DMS 273 treated with DMSO at 0.1 percent for 48 hours (cell line): ENCODE measurements around the gene SLC12A8.

ENCODE experiments used
- DNase-seq: peaks from one replicate; lab custom pipeline; 2025; lab: John Stamatoyannopoulos, UW

SLC12A8 gene

GRCh38 chr3:125137358-125138033, 75.1 kb downstream of the SLC12A8 start:
- DNase-seq = no peak

GRCh38 chr3:125136966-125137357, 75.6 kb downstream of the SLC12A8 start:
- DNase-seq = no peak

GRCh38 chr3:125136515-125136914, 76.0 kb downstream of the SLC12A8 start:
- DNase-seq = no peak

DNA sequence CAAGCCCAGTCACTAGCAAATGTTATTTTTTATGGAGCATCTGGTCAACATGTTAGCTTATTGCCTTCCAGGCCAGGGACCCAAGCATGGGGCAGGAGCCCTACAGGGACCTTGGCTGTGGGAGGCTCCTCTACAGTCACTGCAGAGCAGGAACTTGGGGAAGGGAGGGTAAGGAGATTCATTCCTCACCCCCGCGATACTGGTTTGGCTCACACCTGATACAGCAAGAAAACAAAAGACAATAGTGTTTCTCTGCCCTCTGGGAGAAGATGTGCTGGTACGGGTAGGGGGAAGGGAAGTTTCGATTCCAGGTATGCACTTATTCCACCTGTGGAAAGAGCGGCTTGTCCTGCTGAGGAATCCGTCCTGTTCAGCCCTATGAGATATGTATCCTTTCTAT, 77.6 kb downstream of the SLC12A8 start:
- DNase-seq = no peak

DNA sequence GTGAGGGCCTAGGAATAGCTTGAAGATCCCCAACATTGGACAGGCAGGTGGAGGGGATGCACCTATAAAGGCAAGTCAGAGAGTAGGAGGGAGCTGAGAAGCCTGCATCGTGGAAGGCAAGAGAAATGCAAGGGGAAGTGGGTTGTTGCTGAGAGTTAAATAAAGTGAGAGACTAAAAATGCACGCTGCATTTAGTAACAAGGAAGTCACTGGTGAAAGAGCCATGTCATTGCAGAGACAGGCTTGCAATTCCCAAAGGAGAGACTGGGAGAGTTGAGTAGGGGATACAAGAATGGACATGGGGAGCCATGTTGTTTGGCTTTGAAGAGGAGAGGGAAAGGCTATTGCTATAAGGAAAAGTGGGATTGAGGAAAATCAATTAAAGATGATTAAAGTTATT, 79.7 kb downstream of the SLC12A8 start:
- no peak for DNase-seq

GRCh38 chr3:125129512-125129997, 83.0 kb downstream of the SLC12A8 start:
- DNase-seq = peak; percentile 78

GRCh38 chr3:125128861-125129501, 83.6 kb downstream of the SLC12A8 start:
- no peak for DNase-seq

DNA sequence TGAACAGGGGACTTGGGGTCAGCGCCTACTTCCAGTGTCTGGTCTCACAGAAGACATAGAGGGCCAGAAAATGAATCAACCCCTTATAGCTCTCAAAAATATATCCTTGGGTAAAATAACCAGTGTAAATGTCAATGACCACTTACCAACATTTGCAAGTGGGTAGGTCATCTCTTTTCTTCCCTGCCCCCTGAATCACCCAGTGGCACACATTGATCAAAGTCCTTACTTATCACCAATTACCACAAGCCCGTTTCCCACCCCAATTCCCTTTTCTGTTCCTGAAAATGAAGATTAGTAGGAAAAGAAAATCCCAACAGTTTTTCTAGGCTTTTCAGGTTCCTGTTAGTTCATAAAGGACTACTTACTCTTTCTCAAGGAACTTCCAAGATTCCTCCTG, 86.2 kb downstream of the SLC12A8 start:
- DNase-seq = no peak

GRCh38 chr3:125125821-125126245, 86.7 kb downstream of the SLC12A8 start:
- no peak for DNase-seq

DNA sequence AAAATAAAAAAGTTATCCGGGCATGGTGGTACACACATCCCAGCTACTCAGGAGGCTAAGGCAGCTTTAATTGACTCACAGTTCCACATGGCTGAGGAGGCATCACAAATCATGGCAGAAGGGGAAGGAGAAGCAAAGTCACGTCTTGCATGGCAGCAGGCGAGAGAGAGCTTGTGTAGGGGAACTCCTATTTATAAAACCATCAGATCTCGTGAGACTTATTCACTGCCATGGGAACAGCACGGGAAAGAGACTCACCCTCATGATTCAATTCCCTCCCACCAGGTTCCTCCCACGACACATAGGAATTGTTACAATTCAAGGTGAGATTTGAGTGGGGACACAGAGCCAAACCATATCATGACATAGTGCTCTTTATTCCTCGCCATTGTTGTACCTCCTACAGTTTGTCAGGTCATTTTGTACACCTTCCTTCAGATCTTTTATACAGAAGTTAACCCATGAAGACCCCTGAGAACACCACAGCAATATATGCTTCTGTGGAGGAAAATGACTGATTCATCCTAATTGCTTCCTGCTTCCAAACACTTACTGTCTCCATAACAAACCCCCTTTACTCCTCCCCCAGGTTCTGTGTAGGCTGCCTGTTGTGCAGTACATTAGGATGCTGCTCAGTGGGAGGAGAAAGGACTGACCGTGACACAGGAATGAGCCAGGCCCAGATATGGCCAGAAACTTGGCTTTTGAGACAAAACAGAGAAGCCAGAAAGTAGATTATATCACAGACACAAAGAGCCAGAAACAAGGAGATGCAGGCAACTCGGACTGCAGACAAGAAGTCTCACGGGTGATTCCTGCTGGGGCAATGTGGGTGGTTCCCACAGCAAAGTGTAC, 88.9 kb downstream of the SLC12A8 start:
- DNase-seq = no peak

GRCh38 chr3:125121246-125122010, 91.1 kb downstream of the SLC12A8 start:
- no peak for DNase-seq

- no peak for DNase-seq
These were observed 92.0 kb downstream of the SLC12A8 start for GRCh38 chr3:125120379-125121122.

GRCh38 chr3:125119752-125120378, 92.7 kb downstream of the SLC12A8 start:
- no peak for DNase-seq

GRCh38 chr3:125118600-125118999, 93.9 kb downstream of the SLC12A8 start:
- no peak for DNase-seq

DNA sequence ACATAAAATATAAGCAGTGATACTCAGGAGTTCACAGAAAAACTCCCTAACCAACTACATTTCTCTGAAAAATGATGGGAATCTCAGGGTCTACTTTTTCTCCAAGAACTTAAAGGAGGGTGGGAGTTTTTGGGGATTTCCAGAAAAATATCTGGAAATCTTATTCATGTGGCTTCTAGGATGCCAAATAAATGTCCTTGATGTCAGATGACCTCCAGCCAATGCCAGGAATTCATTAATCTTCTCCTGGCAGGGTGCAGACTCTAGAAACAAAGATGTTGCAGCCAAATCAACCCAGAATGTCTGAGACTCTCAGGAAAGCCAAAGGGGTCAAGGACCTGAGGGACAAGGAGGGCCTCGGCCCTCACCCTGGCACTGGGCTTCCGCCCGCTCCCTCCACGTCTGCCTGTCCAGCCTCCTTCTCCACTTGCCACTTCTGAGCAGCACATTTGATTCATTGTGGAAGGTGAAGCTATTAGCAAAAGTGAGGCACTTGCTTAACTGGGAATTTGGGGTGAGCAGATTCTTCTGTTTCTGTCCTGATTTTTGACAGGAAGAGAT, 94.8 kb downstream of the SLC12A8 start:
- no peak for DNase-seq

DNA sequence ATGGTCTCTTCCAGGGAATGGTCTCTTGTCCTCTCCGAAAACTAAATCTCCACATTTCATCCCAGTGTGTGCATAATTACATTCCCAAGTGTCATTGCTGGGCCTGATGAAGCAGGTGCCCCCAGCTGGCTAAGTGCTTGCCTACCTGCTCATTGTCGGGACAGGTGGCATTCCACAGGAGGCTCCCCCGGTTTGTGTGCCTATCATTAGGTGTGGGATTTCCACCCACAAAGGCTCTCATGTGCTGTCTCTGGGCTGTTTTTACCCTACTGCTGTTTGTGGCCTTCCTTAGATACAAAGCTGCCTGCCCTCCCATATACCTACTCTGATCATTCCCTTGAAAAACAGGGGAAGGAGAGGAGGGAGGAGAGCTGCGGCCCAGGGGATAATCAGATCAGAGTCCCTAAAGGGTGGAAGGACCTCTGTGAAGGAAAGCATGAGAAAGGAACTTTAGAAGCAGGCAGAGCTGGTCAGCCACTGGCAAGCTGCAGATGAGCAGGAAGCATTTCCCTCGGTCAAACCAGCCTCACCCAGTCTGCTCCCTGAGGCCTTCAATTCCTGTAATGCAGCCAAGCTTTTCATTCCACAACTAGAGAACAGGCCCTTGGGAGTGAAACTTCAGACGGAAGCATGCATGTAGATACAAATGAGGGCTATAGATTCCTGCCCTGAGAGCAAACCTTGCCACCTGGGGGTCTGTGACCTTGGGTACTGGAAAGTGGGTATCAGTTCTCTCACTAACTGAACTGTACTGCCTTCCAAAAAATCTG, 96.1 kb downstream of the SLC12A8 start:
- DNase-seq = no peak

DNA sequence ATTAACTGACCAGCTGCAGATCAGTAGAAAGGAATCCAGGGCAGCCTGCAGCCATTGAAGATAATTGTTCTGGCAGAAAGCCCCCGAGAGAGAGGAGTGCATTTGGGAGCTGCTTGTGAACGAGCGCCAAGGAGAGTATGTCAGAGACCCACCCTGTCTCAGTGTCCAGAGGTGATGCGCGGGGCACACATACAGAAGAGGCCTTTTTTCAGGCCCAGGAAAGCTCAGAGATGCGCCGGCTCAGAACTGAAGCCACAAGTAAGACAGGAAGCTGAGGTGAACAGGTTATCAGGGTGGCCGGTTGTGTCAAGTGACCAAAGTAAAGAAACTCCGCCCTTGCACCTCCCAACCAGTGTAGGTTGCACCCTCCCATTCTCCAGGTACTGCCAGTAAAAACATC, 96.9 kb downstream of the SLC12A8 start:
- no peak for DNase-seq

GRCh38 chr3:125112981-125113380, 99.6 kb downstream of the SLC12A8 start:
- no peak for DNase-seq

DNA sequence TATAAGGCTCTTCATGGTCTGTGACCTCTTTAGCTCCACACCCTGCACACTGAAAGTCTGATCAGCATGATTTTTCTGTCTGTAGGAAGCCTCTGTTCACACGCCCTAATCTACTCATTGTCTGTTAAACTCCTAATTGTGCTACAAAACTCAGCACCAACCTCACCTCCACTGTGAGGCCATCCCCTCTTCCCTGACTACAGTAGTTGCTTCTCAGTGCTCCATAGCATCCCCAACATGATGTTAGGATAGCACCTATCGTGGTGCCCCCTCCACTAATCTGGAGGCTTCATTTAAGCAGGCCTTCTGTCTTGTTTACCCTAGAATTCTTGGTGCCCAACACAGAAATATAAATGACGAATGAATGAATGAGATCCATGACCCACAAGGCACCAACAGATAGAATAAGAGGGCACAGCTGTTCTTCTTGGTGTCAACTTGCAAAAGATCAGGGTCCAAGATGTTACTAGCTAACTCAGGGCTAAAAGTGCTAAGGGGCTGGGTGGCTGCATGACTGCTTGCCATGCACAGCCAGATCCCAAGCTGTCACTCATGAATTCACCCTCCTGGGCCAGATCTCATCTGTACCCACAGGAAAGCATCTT, 101.6 kb downstream of the SLC12A8 start:
- no peak for DNase-seq
